Common myeloid progenitor, CD34-positive (primary cell): Measurements from ENCODE around the gene EGF.
"Not testable (repeated sequence)": the region's sequence is repeated elsewhere in the genome, so short reads cannot be mapped to it uniquely, and the experiment has no call there.

Source experiments
- CTCF ChIA-PET: fragments of 350-600 bp; sonication (Branson Sonifier 250); formaldehyde crosslinking; loops from one replicate; lab custom pipeline; 2021; ENCODE audit warnings: antibody characterized with exemption; lab: Charles Lee
- POLR2A ChIA-PET: fragments of 350-600 bp; sonication (Branson Sonifier 250); formaldehyde crosslinking; loops from one replicate; lab custom pipeline; 2021; ENCODE audit warnings: antibody characterized with exemption; lab: Charles Lee
- DNase-seq, 3 donors: peaks; one replicate each; pipeline versions ENCODE4 v3.0.0 to v3.0.0-alpha.2; 2013
- H3K27ac ChIP-seq, 2 experiments: 1 replicate in 1 of 2; 2 replicates in 1 of 2; pipeline ENCODE4 v1.7.0; 2013; ENCODE audit warnings: inconsistent platforms in 2 of 2, low read length in 2 of 2, mild to moderate bottlenecking in 2 of 2, low read depth in 1 of 2, moderate library complexity in 1 of 2; ENCODE audit not compliant: severe bottlenecking in 2 of 2, insufficient read depth in 1 of 2, poor library complexity in 1 of 2
- H3K27me3 ChIP-seq, 5 experiments: replicated peaks in 2 of 5; 1 replicate in 3 of 5; 2 replicates in 2 of 5; pipeline versions ENCODE4 v1.6.1 to v1.7.0; 2013; ENCODE audit warnings: low read length in 4 of 5, mild to moderate bottlenecking in 2 of 5, moderate library complexity in 2 of 5, inconsistent platforms in 1 of 5; ENCODE audit not compliant: insufficient read depth in 5 of 5, control insufficient read depth in 4 of 5
- H3K36me3 ChIP-seq, 4 experiments: 1 replicate in 2 of 4; 2 replicates in 2 of 4; pipeline versions ENCODE4 v1.6.1 to v1.7.0; 2013; ENCODE audit warnings: low read length in 3 of 4, control low read depth in 1 of 4, mild to moderate bottlenecking in 1 of 4; ENCODE audit not compliant: control insufficient read depth in 4 of 4, insufficient read depth in 4 of 4
- H3K4me1 ChIP-seq, 4 experiments: 1 replicate in 3 of 4; 2 replicates in 1 of 4; pipeline versions ENCODE4 v1.6.1 to v1.7.1; 2013; ENCODE audit warnings: low read length in 3 of 4, mild to moderate bottlenecking in 3 of 4, control low read depth in 1 of 4, inconsistent platforms in 1 of 4, moderate library complexity in 1 of 4; ENCODE audit not compliant: control insufficient read depth in 4 of 4, insufficient read depth in 4 of 4; ENCODE audit errors: control extremely low read depth in 1 of 4
- H3K4me3 ChIP-seq, 7 experiments: 1 replicate in 4 of 7; 2 replicates in 3 of 7; pipeline versions ENCODE4 v1.5.1 to v1.7.0; 2013; ENCODE audit warnings: mild to moderate bottlenecking in 7 of 7, low read length in 6 of 7, moderate library complexity in 6 of 7, inconsistent platforms in 2 of 7, low read depth in 2 of 7, control low read depth in 1 of 7; ENCODE audit not compliant: insufficient read depth in 4 of 7, control insufficient read depth in 1 of 7; ENCODE audit errors: extremely low read depth in 1 of 7
- H3K9me3 ChIP-seq, 5 experiments: 1 replicate in 4 of 5; 2 replicates in 1 of 5; pipeline versions ENCODE4 v1.6.1 to v1.7.1; 2013; ENCODE audit warnings: low read length in 4 of 5, mild to moderate bottlenecking in 2 of 5, inconsistent platforms in 1 of 5, low read depth in 1 of 5, moderate library complexity in 1 of 5; ENCODE audit not compliant: control insufficient read depth in 4 of 5, insufficient read depth in 2 of 5; ENCODE audit errors: control extremely low read depth in 1 of 5
- WGBS: methylation state at CpG from one replicate; pipeline ENCODE4 v1.1.5; 2013; ENCODE audit not compliant: insufficient coverage; 5-methylcytosine and 5-hydroxymethylcytosine counted together

EGF gene

GRCh38 chr4:110034026-110034393 lies 121.3 kb downstream of the EGF start:
- Histone ChIP-seq H3K36me3 (no peaks in the 10 kb centered on the region), H3K4me1 (peaks cover 11 to 51% (median 33%) of the 10 kb centered on the region in 4 experiments), H3K27ac (no peak overlapping the region), H3K4me3 (peak overlapping the region in 2 of 7 experiments; percentile 22 to 32), H3K9me3 (no peaks in the 10 kb centered on the region), H3K27me3 (no peaks in the 10 kb centered on the region)
- peak; percentile 48 to 86 (median 84) for DNase-seq
- no CpG with 5 or more reads among the region's 3 CpGs for WGBS
- ChIA-PET CTCF (interaction anchor here (1.0 to 4.2 kb wide), 6 partner anchors 12 to 131 kb away, joined by 3 to 28 read pairs (median 4); no protein-coding TSS in a partner anchor), POLR2A (interaction anchor here (0.7 kb wide), 1 partner anchor 1882 kb away, joined by 3 read pairs; no protein-coding TSS in a partner anchor)

- DNase-seq, H3K9me3 ChIP-seq, H3K36me3 ChIP-seq, H3K27ac ChIP-seq, H3K4me3 ChIP-seq, POLR2A ChIA-PET, H3K27me3 ChIP-seq: not testable (repeated sequence)
- 100% methylated on average over 5 of the region's 11 CpGs for WGBS
- CTCF ChIA-PET: interaction anchor here (1.4 to 4.2 kb wide), 2 partner anchors 10 to 186 kb away, joined by 3 to 23 read pairs; no protein-coding TSS in a partner anchor
- H3K4me1 ChIP-seq: peaks cover 6 to 27% (median 14%) of the 10 kb centered on the region in 4 experiments
These were observed 126.5 kb downstream of the EGF start for GRCh38 chr4:110039164-110039563.

GRCh38 chr4:110041735-110042134 lies 129.1 kb downstream of the EGF start:
- DNase-seq: no peak
- POLR2A ChIA-PET: no interaction called here
- H3K27ac ChIP-seq: no peak overlapping the region
- H3K27me3 ChIP-seq: no peaks in the 10 kb centered on the region
- no peak overlapping the region for H3K4me3 ChIP-seq
- peaks cover 0 to 2% (median 0%) of the 10 kb centered on the region in 4 experiments for H3K4me1 ChIP-seq
- CTCF ChIA-PET: no interaction called here
- H3K36me3 ChIP-seq: no peaks in the 10 kb centered on the region
- no peaks in the 10 kb centered on the region for H3K9me3 ChIP-seq
- 0% methylated on average over 1 of the region's 1 CpG for WGBS

- no peak overlapping the region for H3K4me3 ChIP-seq
- H3K27me3 ChIP-seq: no peaks in the 10 kb centered on the region
- H3K9me3 ChIP-seq: no peaks in the 10 kb centered on the region
- 93% methylated on average over 7 of the region's 13 CpGs for WGBS
- no peaks in the 10 kb centered on the region for H3K36me3 ChIP-seq
- no peak for DNase-seq
- ChIA-PET CTCF (interaction anchor here (1.4 kb wide), 1 partner anchor 37 kb away, joined by 3 read pairs; no protein-coding TSS in a partner anchor), POLR2A (no interaction called here)
- H3K27ac ChIP-seq: no peak overlapping the region
- H3K4me1 ChIP-seq: no peaks in the 10 kb centered on the region
These were observed 130.1 kb downstream of the EGF start for GRCh38 chr4:110042545-110043517.

- Histone ChIP-seq H3K4me1 (no peaks in the 10 kb centered on the region), H3K4me3 (no peak overlapping the region), H3K27me3 (no peaks in the 10 kb centered on the region), H3K36me3 (peaks cover 0 to 9% (median 3%) of the 10 kb centered on the region in 4 experiments), H3K9me3 (no peaks in the 10 kb centered on the region), H3K27ac (no peak overlapping the region)
- ChIA-PET POLR2A (no interaction called here), CTCF (interaction anchor here (0.7 to 2.0 kb wide), 4 partner anchors 8 to 173 kb away, joined by 3 to 6 read pairs (median 4); no protein-coding TSS in a partner anchor)
- WGBS: 98% methylated on average over 5 of the region's 5 CpGs
- no peak for DNase-seq
These were observed 133.9 kb downstream of the EGF start for GRCh38 chr4:110046588-110047049.

- 100% methylated on average over 1 of the region's 9 CpGs for WGBS
These were observed 137.6 kb downstream of the EGF start for GRCh38 chr4:110049951-110050925.

More at GRCh38 chr4:110049951-110050925, 137.6 kb downstream of the EGF start:
- Histone ChIP-seq H3K27ac (no peak overlapping the region), H3K4me3 (no peak overlapping the region), H3K4me1 (peaks cover 0 to 7% (median 2%) of the 10 kb centered on the region in 4 experiments), H3K27me3 (no peaks in the 10 kb centered on the region), H3K36me3 (peaks cover 0 to 13% (median 3%) of the 10 kb centered on the region in 4 experiments), H3K9me3 (no peaks in the 10 kb centered on the region)
- ChIA-PET POLR2A (no interaction called here), CTCF (interaction anchor here (0.6 to 3.3 kb wide), 34 partner anchors 9 to 469 kb away, joined by 3 to 23 read pairs (median 5); partner anchors contain the start of gene ELOVL6)
- DNase-seq: peak; percentile 46 to 69 (median 63)
